HG02943 (cell line): ENCODE measurements around the gene AIFM3.

Experiments
- ATAC-seq: cut with Tn5 transposase; IDR thresholded peaks from one replicate; pipeline ENCODE4 v1.9.1; 2021; ENCODE audit warnings: mild to moderate bottlenecking, low read depth, moderate library complexity; ENCODE audit not compliant: unreplicated experiment

The AIFM3 gene

GRCh38 chr22:20988573-20989322 is 21.7 kb downstream of the AIFM3 start:
- no peak for ATAC-seq

- ATAC-seq, result no peak
Observed at GRCh38 chr22:20989323-20990138, 22.5 kb downstream of the AIFM3 start.

GRCh38 chr22:20990184-20991180 is 23.4 kb downstream of the AIFM3 start:
- no peak for ATAC-seq

GRCh38 chr22:20991252-20992055 is 24.4 kb downstream of the AIFM3 start:
- ATAC-seq, result no peak

GRCh38 chr22:20992056-20992442 is 25.0 kb downstream of the AIFM3 start:
- ATAC-seq, result no peak

GRCh38 chr22:20992456-20993303 is 25.6 kb downstream of the AIFM3 start:
- no peak for ATAC-seq

GRCh38 chr22:20993304-20994127 is 26.5 kb downstream of the AIFM3 start:
- no peak for ATAC-seq

DNA sequence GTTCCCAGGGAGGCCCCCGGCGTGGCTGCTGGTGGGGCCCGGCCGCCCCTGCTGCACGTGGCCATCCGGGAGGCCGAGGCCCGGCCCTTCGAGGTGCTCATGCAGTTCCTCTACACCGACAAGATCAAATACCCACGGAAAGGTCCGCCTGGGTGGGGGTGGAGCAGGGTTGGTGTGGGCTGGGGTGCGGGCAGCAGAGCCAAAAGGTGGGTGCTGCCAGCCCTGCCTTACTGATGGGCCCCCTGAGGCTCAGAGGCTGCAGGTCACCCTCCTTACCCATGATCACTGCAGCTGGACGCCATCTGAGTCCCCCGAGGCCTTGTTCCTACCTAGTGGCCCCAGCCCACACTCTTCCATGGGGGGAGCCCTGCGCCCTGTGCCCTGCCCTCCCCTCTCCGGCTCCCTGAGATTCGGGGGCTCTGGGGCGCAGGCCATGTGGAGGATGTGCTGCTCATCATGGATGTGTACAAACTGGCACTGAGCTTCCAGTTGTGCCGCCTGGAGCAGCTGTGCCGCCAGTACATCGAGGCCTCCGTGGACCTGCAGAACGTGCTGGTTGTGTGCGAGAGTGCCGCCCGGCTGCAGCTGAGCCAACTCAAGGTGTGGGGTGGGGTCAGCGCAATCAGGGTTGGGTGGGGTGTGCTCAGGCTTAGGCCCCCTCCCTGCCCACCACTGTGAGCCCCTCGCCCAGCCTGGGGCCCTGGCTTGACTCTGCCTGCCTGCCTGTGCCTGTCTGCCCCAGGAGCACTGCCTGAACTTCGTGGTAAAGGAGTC is 27.3 kb downstream of the AIFM3 start:
- no peak for ATAC-seq

GRCh38 chr22:20994902-20995241 is 27.8 kb downstream of the AIFM3 start:
- no peak for ATAC-seq

- no peak for ATAC-seq
Observed at GRCh38 chr22:20995329-20996030, 28.4 kb downstream of the AIFM3 start.

DNA sequence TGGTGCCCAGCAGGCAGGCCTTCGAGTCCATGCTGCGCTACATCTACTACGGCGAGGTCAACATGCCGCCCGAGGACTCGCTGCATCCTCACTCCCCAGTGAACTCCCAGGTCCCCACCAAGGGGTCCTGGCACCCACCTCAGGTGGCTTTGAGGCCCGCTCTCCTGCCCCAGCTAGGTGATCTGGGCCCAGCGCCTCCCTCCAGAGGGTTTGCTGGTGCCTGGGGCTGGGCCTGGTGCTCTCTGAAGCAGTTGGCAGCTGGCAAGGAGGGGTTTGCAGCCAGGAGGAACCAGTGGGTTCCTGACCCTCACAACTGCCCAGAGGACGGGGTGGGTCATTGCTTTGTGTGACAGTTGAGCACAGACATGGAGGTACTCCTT is 29.0 kb downstream of the AIFM3 start:
- no peak for ATAC-seq

GRCh38 chr22:20996598-20997535 is 29.8 kb downstream of the AIFM3 start:
- no peak for ATAC-seq

- ATAC-seq, result no peak
Observed at GRCh38 chr22:20997536-20998257, 30.6 kb downstream of the AIFM3 start.

GRCh38 chr22:20998411-20999336 is 31.6 kb downstream of the AIFM3 start:
- no peak for ATAC-seq
